GM20431 (cell line): ENCODE measurements around the gene SNTB2.
"Not testable (repeated sequence)": the region's sequence is repeated elsewhere in the genome, so short reads cannot be mapped to it uniquely, and the experiment has no call there.

Experiments
- in situ Hi-C: fragments of 300-500 bp; cut with MseI, MboI; formaldehyde crosslinking; loops from one replicate; pipeline ENCODE4 v1.15.0; 2020; ENCODE audit warnings: low sequenced_read_pairs; ENCODE audit not compliant: unreplicated experiment

SNTB2 gene

GRCh38 chr16:69219279-69219678 is 32.3 kb downstream of the SNTB2 start:
- in situ Hi-C loops: no loop called here

- in situ Hi-C loops: no loop called here
Measured at GRCh38 chr16:69223882-69224281, 36.9 kb downstream of the SNTB2 start.

GRCh38 chr16:69225121-69225520 is 38.2 kb downstream of the SNTB2 start:
- in situ Hi-C loops: no loop called here

- in situ Hi-C loops: no loop called here
Measured at GRCh38 chr16:69233124-69233523, 46.2 kb downstream of the SNTB2 start.

GRCh38 chr16:69234460-69234859 is 47.5 kb downstream of the SNTB2 start:
- in situ Hi-C loops: no loop called here

- in situ Hi-C loops: no loop called here
Measured at GRCh38 chr16:69236319-69236718, 49.4 kb downstream of the SNTB2 start.

GRCh38 chr16:69237296-69237695 is 50.3 kb downstream of the SNTB2 start:
- in situ Hi-C loops: no loop called here

- in situ Hi-C loops: no loop called here
Measured at GRCh38 chr16:69239851-69240250, 52.9 kb downstream of the SNTB2 start.

- in situ Hi-C loops: no loop called here
Measured at GRCh38 chr16:69240331-69240730, 53.4 kb downstream of the SNTB2 start.

GRCh38 chr16:69241926-69242325 is 55.0 kb downstream of the SNTB2 start:
- in situ Hi-C loops: no loop called here

GRCh38 chr16:69243479-69243878 is 56.5 kb downstream of the SNTB2 start:
- in situ Hi-C loops: no loop called here

- in situ Hi-C loops: no loop called here
Measured at GRCh38 chr16:69244336-69244735, 57.4 kb downstream of the SNTB2 start.

GRCh38 chr16:69250081-69250480 is 63.1 kb downstream of the SNTB2 start:
- in situ Hi-C loops: no loop called here

- in situ Hi-C loops: no loop called here
Measured at GRCh38 chr16:69253870-69254341, 66.9 kb downstream of the SNTB2 start.

- in situ Hi-C loops: not testable (repeated sequence)
Measured at GRCh38 chr16:69259428-69259764, 72.4 kb downstream of the SNTB2 start.

GRCh38 chr16:69260019-69260418 is 73.1 kb downstream of the SNTB2 start:
- in situ Hi-C loops: no loop called here

- in situ Hi-C loops: no loop called here
Measured at GRCh38 chr16:69260506-69260905, 73.5 kb downstream of the SNTB2 start.

GRCh38 chr16:69266334-69267063 is 79.5 kb downstream of the SNTB2 start:
- in situ Hi-C loops: no loop called here

GRCh38 chr16:69267633-69268032 is 80.7 kb downstream of the SNTB2 start:
- in situ Hi-C loops: no loop called here

GRCh38 chr16:69270395-69270794 is 83.4 kb downstream of the SNTB2 start:
- in situ Hi-C loops: no loop called here

GRCh38 chr16:69270831-69271230 is 83.9 kb downstream of the SNTB2 start:
- in situ Hi-C loops: no loop called here

- in situ Hi-C loops: no loop called here
Measured at GRCh38 chr16:69273009-69273408, 86.0 kb downstream of the SNTB2 start.
